Measurements from ENCODE around the gene PRKG1. TPM values are rescaled to one million over a fixed set of nuclear protein-coding genes. Genes with fewer than 3 reads are reported as not detected.

The PRKG1 gene
- total RNA-seq, 4 donors from 2014 or later: 24.5 to 46.1 (median 37.1) TPM

DNA sequence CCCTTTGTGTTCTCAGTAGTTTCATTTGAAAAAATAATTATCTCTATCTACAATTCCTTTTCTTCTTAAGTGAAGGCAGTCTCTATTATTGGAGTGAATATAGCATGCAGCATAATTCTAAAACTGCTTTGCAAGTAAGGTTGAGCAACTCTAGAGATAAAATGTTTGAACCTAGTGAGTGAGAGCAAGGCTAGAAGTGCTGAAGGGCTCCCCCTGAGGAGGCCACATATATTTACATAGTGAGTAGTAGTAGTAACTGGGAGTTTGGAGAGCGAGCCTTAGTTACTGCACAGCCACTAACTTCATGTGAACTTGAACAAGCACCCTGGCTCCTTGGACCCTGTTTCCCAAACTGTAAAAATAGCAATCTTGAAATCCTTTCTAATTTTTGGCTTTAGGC, 1098.3 kb downstream of the PRKG1 start:
- 95% methylated on average over 1 of the region's 1 CpG for WGBS
- TF ChIP-seq EP300 (IDR thresholded peaks at IDR 0.05) (no peak), POLR2AphosphoS5 (IDR thresholded peaks at IDR 0.05) (no peak)
- Histone ChIP-seq H3K4me3 (no peak overlapping the region), H3K4me1 (no peaks in the 10 kb centered on the region), H3K36me3 (no peaks in the 10 kb centered on the region), H3K27ac (replicated peaks in 1 of 4) (no peak overlapping the region), H3K9me3 (peaks cover 0 to 11% (median 3%) of the 10 kb centered on the region in 4 donors), H3K27me3 (no peaks in the 10 kb centered on the region)
- no peak for DNase-seq (ENCODE audit: extremely low spot score)
- intact Hi-C loops (cut with DNase I): no loop called here

DNA sequence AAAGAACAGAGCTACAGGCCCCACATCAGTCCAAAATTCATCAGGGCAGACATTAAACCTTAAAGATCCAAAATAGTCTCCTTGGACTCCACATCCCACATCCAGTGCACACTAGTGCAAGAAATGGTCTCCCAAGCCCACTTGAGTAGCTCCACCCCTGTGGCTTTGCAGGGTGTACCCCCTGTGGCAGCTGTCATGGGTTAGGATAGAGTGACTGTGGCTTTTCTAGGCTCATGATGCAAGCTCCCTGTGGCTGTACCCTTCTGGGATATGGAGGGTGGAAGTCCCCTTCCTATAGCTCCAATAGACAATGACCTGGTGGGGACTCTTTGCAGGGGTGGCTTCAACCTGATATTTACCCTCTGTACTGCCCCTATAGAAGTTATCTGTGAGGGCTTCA, 1111.0 kb downstream of the PRKG1 start:
- Histone ChIP-seq H3K4me3 (no peak overlapping the region), H3K4me1 (no peaks in the 10 kb centered on the region), H3K9me3 (no peaks in the 10 kb centered on the region), H3K27ac (replicated peaks in 1 of 4) (no peak overlapping the region), H3K27me3 (no peaks in the 10 kb centered on the region), H3K36me3 (no peaks in the 10 kb centered on the region)
- TF ChIP-seq, protein P1, sequence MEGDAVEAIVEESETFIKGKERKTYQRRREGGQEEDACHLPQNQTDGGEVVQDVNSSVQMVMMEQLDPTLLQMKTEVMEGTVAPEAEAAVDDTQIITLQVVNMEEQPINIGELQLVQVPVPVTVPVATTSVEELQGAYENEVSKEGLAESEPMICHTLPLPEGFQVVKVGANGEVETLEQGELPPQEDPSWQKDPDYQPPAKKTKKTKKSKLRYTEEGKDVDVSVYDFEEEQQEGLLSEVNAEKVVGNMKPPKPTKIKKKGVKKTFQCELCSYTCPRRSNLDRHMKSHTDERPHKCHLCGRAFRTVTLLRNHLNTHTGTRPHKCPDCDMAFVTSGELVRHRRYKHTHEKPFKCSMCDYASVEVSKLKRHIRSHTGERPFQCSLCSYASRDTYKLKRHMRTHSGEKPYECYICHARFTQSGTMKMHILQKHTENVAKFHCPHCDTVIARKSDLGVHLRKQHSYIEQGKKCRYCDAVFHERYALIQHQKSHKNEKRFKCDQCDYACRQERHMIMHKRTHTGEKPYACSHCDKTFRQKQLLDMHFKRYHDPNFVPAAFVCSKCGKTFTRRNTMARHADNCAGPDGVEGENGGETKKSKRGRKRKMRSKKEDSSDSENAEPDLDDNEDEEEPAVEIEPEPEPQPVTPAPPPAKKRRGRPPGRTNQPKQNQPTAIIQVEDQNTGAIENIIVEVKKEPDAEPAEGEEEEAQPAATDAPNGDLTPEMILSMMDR (IDR thresholded peaks at IDR 0.05): no peak
- TF ChIP-seq EP300 (IDR thresholded peaks at IDR 0.05): no peak
- no peak for TF ChIP-seq POLR2AphosphoS5 (IDR thresholded peaks at IDR 0.05)
- no peak for TF ChIP-seq POLR2A (IDR thresholded peaks at IDR 0.05; ENCODE audit: low read depth)
- intact Hi-C loops (cut with DNase I): no loop called here
- no peak for DNase-seq (ENCODE audit: extremely low spot score)

DNA sequence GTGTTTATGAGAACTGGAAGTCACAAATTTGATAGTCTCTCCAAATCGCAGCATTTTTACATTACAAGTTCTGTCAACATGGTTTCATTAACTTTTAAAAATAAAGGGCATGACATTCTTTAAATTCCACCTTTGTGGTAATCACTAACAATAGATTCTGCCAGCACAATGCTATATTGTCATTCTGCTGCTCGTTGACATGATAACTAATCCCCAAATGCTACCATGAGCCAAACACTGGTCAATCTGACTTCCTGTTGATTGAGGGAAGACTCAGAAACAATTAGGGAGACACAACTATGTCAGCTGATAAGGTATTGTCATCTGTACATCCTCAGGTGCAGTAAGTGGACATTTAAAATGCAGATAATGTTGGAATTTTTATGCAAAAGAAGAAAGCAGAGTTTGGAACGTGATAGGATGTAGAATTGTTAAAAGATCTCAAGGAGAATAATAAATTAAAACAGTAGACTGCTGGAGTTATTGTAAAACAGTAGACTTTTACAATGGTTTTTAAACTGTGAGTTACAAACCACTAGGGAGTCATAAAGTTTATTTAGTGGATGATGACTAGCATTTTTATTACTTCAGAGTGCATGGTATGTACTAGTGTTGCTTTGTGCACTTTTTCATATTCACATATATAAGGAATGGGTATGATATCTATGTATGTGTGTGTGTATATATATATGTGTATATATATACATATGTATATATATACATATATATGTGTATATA, 1113.4 kb downstream of the PRKG1 start:
- no peak overlapping the region for H3K4me3 ChIP-seq
- intact Hi-C loops (cut with DNase I): no loop called here
- no peak for DNase-seq (ENCODE audit: extremely low spot score)
- no peaks in the 10 kb centered on the region for H3K27me3 ChIP-seq
- no peak overlapping the region for H3K27ac ChIP-seq (replicated peaks in 1 of 4)
- no peaks in the 10 kb centered on the region for H3K4me1 ChIP-seq
- H3K36me3 ChIP-seq: no peaks in the 10 kb centered on the region
- H3K9me3 ChIP-seq: no peaks in the 10 kb centered on the region
- whole genome bisulfite sequencing: 66% methylated on average over 3 of the region's 3 CpGs
- TF ChIP-seq POLR2A (IDR thresholded peaks at IDR 0.05; ENCODE audit: low read depth): no peak
- no peak for TF ChIP-seq POLR2AphosphoS5 (IDR thresholded peaks at IDR 0.05)
- TF ChIP-seq EP300 (IDR thresholded peaks at IDR 0.05): no peak
- TF ChIP-seq, protein P1 (IDR thresholded peaks at IDR 0.05): no peak

DNA sequence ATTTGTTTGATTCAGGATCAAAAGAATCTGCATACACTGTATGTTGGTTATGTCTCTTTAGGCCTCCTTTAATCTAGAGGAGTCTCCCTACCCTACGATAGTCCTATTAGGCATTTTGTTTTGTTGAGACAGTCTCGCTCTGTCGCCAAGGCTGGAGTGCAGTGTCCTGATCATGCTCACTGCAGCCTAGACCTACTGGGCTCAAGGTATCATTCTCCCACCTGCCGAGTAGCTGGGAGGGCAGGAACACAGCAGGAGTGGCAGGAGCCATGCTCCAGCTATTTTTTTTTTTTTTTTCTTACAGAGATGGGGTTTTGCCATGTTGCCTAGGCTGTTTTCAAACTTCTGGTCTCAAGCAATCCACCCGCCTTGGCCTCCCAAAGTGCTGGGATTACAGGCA, 1116.8 kb downstream of the PRKG1 start:
- H3K4me3 ChIP-seq: no peak overlapping the region
- 93% methylated on average over 5 of the region's 5 CpGs for WGBS
- intact Hi-C loops (cut with DNase I): no loop called here
- no peaks in the 10 kb centered on the region for H3K36me3 ChIP-seq
- TF ChIP-seq POLR2A (IDR thresholded peaks at IDR 0.05; ENCODE audit: low read depth) (no peak), POLR2AphosphoS5 (IDR thresholded peaks at IDR 0.05) (no peak), EP300 (IDR thresholded peaks at IDR 0.05) (no peak)
- TF ChIP-seq, protein P1 (IDR thresholded peaks at IDR 0.05): no peak
- no peak overlapping the region for H3K27ac ChIP-seq (replicated peaks in 1 of 4)
- H3K4me1 ChIP-seq: no peaks in the 10 kb centered on the region
- no peaks in the 10 kb centered on the region for H3K9me3 ChIP-seq
- no peaks in the 10 kb centered on the region for H3K27me3 ChIP-seq
- no peak for DNase-seq (ENCODE audit: extremely low spot score)

DNA sequence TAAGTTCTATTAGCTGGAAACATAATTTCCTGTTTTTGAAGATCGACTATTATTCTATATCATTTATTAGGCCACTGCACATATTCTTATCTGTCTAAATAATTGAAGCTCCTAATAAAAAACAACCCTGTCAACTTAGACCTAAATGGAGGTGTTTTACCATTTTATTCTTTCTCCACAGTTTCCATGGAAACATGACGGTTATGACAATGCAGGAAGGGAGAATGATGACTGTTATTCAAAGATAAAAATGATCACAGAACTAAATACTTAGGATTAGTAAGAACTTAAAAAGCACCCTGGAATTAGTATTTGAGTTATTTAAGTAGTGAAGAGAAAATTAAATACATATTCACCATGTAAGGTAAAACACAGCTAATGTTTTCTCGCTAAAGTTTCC, 1119.9 kb downstream of the PRKG1 start:
- H3K4me1 ChIP-seq: no peaks in the 10 kb centered on the region
- TF ChIP-seq, protein P1 (IDR thresholded peaks at IDR 0.05): no peak
- TF ChIP-seq POLR2A (IDR thresholded peaks at IDR 0.05; ENCODE audit: low read depth): no peak
- intact Hi-C loops (cut with DNase I): no loop called here
- DNase-seq (ENCODE audit: extremely low spot score): no peak
- no peaks in the 10 kb centered on the region for H3K36me3 ChIP-seq
- H3K27me3 ChIP-seq: no peaks in the 10 kb centered on the region
- no peak overlapping the region for H3K27ac ChIP-seq (replicated peaks in 1 of 4)
- WGBS: 92% methylated on average over 3 of the region's 3 CpGs
- no peaks in the 10 kb centered on the region for H3K9me3 ChIP-seq
- H3K4me3 ChIP-seq: no peak overlapping the region

Measured in esophagus muscularis mucosa (tissue), 4 donors.